ENCODE data around the gene GRB10. TPM values are rescaled to one million over a fixed set of nuclear protein-coding genes. Genes with fewer than 3 reads are reported as not detected.
A peak's percentile ranks its signal among the peaks of the same experiment; 100 is the strongest.

Gene GRB10
- total RNA-seq, 1 donor from 2014 or later, result 32.3 TPM

DNA sequence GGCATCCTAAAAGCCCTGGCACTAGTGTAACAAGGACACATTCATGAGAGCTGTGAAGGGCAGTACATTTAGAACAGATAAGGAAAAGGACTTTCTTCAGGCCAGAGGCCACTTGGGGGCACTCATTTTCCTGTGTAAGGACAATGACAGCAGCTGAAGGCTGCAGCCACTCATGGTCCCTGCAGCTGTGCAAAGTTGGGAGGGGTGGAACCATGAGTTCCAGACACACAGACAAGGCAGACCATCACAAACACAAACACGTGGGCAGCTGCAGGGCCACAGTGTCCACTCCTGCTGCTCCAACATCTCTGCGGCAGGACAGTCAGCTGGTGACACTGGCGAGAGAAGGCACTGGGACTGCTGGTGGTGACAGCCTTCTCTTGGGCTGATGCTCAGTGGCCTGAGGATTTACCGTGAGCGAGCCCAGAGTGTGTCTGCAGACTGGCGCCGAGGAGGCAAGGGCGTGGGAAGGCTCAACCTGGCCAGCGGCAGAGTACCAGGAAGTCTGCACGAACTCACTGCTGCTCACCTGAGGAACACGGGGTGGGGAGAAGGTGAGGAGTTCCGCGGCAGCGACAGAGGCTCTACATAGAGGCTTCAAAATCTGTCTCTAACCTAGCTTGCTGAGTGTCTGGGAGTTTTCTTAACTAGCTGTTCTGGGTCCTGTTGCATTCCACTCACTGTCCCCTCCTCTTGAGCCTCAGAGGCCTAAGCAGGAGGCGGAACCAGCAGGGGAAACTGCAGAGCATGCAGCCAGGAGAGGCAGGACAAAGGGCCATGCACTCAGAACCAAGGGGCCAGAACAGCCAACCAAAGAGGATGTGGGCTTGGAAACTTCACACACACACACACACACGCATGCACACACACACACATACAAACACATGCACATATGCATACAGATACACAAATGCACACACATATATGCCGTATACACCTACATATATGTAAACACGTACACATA, 141.0 kb downstream of the GRB10 start:
- DNase-seq (ENCODE audit: low read depth), result peak; percentile 93

DNA sequence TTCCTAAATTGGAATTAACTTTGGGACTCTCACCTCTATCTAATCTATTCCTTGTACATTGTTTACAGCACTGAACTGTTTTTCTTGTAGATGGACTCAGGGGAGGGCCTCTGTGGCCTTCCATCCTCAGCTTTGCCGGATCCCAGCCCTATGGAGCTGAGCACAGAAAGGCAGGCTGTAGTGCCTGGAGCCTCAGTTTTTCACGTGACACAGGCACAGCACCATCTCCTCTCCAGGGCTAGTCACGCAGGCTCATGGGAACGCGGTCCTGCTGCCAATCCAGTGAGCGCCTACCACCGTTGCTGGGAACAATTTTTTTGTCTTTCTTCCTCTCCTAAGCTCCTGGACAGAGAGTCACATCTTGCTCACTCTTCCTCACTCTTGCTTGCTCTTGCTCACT, 141.9 kb downstream of the GRB10 start:
- DNase-seq (ENCODE audit: low read depth), result no peak

DNA sequence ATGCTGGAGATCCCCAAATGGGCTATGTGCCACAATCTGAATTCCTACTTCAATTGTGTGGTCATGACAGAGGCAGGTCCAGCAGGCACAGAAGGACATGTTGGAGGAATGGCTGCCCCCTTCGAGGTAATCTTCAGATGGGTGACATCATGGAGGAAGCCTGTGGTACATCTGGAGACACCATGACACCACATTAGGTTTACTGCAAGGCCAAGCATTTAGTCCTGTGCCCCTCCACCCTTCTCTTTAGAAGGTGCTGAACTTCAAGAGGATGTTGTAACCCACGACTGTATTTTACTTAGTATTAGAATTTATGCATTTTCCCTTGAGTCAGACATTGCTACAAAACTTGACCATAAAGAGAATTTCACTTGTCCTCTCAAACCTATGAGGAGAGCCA, 142.4 kb downstream of the GRB10 start:
- no peak for DNase-seq (ENCODE audit: low read depth)

DNA sequence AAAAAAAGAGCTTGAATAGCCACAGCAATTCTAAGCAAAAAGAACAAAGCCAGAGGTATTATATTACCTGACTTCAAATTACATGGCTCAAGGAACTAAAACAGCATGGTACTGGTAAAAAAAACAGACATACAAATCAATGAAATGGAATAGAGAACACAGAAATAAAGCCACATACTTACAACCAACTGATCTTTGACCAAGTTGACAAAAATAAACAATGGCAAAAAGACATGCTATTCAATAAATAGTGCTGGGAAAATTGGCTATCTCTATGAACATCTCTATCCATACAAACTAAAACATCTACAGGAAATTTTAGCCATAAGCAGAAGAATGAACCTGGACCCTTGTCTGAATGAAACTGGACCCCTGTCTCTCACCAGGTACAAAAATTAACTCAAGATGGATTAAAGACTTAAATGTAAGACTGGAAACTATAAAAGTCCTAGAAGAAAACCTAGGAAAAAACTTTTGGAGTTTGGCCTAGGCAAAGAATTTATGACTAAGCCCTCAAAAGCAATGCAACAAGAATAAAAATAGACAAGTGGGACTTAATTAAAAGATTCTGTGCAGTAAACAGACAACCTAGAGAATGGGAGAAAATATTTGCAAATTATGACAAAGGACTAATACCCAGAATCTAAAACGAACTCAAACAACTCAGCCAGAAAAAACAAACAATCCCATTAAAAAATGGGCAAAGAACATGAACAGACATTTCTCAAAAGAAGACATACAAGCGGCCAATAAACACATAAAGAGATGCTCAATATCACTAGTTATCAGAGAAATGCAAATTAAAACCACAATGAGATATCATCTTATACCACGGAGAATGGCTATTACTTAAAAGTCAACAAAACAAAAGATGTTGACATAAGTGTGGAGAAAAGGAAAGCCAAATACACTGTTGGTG, 144.7 kb downstream of the GRB10 start:
- DNase-seq (ENCODE audit: low read depth), result no peak

DNA sequence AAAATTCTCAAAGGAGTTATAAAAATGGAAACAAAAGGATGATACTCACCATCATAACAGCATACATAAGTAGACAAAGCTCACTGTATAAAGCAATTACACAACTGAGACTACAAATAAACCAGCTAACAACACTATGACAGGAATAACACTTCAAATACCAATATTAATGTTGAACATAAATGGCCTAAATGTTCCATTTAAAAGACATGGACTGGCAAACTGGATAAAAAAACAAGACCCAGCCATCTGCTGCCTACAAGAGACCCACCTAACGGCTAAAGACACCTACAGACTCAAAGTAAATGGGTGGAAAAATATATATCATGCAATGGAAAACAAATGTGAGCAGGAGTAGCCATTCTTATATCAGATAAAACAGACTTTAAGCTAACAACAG, 148.3 kb downstream of the GRB10 start:
- DNase-seq (ENCODE audit: low read depth), result no peak

DNA sequence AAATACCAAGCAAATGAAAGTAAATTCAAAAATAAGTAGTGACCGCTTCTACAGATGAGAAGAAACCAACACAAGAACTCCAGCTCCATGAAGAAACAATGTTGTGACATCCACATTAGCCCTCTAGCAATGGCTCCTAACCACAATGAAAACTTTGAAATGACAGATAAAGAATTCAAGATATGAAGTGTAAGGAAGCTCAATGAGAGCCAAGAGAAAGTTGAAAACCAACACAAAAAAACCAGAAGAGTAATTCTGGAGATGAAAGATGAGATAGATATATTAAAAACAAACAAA, 149.3 kb downstream of the GRB10 start:
- DNase-seq (ENCODE audit: low read depth), result no peak

DNA sequence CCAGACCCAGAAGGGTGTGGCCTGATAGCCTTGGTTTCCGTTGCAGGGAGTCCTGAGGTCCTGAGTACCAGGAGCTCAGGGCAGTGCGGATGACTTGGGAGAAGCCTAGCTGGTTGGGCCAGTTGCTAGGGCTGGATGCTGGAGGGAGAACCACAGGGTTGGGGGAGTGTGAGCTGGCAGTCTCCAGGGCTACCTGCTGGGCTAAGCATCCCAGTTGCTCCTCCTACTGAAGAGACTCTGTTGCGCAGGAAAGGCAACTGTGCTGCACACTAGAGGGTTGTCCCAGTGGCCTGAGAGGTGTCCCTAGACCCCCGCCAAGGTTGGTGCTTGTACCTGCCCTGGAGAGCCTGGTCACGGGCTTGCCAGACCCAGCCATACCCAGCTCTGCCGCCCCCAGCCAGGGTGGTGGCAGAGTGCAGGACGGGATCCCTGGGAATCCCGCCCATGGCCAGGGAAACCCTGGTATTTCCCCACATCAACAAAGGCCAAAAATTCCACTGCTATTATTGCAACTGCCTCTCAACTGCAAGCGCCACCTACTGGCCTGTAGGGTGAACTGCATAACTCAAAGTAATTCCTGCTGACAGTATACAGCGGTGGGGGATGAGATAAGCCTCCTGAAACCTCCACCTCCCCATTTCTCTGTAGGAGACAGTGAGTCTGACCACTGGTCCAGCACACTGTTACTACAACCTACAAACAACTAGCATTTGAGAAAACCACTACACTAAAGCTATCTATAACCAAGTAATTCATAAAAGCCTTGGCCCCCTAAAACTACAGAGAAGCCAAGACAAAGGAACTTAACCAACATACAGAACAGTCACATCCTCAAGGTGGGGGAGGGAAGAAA, 149.9 kb downstream of the GRB10 start:
- DNase-seq (ENCODE audit: low read depth), result peak; percentile 69

DNA sequence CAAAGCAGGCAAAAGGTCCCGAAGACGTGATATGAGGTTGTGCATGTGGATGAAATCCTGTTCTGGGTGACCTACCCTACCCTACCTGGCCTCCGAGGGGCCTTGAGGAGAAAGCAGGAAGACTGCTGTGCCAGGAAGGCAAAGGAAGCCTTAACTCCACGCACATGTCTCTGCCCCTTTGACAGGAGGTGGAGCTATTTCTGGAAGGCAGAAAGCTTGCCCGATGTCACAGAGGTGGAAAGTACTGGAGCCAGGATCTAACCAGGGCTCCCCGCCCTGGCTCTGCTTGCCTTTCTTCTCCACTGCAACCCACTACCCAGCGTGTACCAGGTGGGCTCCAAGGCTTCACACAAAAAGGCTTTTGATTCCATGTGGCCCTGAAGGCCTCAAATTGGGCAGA, 151.1 kb downstream of the GRB10 start:
- DNase-seq (ENCODE audit: low read depth), result no peak

DNA sequence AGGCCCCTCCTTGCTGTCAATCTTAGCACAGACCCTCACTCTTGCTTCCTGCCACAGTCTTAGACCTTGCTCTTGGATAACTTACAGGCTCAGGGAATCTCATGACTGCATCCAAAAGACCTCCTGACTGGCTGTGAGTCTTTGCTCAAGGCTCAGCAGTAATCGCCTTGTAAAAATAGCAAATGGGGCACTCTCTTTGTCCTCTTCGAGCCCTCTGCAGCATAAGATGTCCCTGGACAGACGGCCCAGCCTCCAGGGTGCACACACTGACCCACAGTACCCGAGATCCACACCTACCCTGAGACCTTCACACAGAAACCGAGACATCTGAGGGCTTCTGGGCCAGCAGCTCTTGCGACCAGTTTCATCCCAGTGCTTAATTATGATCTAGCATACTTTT, 151.6 kb downstream of the GRB10 start:
- no peak for DNase-seq (ENCODE audit: low read depth)

DNA sequence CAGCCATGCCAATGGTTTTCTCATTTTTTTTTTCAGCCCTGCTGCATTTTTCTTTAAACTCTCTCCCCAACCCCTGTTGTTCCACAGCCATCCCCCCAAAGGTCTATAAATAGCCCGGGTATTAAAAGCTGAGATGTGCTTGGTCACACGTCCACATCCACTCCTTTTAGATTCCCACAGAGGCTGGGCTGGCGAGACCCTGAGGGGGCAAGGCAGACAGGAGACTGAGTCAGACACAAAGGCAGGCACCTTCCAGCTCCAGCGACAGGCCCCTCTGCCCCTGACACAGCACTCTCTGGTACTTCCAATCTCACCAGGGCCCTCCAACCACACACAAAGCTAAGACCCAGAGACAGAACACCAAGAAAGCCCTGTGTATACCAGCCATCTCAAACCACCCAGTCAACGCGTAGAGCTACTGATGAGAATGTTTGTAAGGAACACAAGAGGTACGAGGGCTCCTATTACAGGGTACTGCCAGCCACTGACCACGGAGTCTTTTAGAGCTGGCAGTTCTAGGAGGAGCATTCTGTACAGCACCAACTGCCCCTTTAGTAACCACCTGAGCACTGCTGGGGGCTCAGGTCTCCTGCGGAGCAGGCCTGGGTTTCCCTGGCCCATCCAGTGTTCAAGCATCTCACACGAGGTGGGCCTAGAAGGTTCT, 153.3 kb downstream of the GRB10 start:
- no peak for DNase-seq (ENCODE audit: low read depth)

DNA sequence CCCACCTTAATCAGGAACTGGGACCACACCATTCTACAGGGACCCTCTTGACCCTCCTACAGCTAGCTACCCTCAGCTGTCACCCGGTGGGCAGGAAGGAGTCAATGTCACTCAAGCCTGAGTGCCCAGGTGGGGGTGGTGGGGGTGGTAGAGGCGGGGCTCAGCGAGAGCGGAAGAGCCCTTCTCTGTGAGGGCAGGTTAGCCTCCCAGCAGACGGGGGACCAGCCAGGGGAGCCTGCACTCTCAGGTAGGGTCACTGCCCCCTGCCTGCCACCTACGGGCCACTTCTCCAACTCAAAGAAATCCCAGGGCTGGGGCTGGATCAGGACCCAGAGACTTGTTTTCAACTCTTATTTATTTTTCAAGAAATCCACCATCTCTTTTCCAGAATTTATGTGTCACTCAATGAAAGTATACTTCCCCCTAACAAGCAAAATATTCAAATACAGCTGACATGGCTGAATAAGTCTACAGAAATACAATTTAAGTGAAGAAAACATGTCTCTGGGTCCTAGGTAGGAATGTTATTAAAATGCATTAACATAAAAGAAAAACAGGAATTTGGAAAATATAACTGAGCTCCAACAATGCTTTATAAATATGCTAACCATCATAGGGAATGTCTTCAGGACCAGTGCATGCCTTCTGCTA, 154.1 kb downstream of the GRB10 start:
- DNase-seq (ENCODE audit: low read depth), result no peak

DNA sequence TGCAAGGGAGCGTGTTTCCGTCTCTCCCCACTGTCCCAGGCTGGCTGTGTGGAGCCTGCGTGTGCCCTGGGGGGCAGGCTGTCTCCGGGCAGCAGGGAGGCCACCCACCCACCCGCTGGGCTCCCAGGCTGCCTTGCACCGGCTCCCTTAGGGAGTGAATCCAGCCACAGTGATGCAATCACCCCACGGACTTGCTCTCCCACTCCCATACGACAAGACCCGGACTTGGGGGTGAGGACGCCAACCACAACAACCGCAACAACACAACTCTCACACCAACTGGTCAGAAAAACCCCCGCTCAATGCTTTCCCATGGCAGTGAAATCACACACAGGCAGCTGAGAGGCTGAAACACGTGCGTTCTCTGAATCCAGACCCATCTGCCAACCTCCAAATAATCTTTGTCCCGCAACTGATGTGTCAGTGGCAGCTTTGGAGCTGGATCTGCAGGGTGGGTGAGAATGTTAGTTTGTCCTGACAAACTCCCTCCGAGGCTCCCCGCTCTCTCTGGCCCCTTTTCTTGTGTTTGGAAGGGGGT, 154.8 kb downstream of the GRB10 start:
- DNase-seq (ENCODE audit: low read depth), result no peak

DNA sequence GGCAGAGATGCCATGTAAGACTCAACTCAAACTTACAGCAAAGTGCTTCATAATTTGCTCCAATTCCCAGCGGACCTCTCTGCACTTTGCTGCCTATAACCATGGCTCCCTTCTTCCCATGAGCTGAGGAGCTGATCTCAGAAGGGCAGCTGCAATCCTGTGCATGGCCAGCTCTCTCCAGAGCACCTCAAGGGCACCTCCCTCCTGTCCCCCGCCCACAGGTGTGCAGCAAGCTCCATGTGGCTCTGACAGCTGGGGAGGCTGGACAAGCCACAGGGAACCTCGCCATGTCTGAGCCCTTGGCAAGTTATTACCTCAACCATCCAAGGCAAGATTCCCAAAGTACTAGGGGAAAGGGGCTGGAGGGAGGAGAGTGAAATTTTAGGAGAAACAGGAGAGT, 156.4 kb downstream of the GRB10 start:
- no peak for DNase-seq (ENCODE audit: low read depth)

DNA sequence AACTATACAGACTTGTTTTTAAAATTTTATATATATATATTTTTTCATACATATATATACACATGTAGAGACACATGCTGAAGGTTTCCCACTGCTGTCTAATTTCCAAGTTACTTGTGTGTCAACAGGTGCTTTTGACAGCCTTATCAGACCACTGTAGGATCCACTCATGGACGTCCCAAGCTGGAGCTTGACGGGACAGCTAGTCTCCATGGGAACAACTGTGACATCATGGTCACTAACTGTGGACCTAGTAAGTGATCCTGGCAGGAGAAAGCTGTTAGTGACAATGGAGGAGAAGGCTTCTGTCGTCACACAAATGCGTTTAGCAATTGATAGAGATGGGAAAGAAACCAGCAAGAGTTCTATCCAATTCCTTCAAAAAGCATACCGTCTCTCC, 157.3 kb downstream of the GRB10 start:
- no peak for DNase-seq (ENCODE audit: low read depth)

DNA sequence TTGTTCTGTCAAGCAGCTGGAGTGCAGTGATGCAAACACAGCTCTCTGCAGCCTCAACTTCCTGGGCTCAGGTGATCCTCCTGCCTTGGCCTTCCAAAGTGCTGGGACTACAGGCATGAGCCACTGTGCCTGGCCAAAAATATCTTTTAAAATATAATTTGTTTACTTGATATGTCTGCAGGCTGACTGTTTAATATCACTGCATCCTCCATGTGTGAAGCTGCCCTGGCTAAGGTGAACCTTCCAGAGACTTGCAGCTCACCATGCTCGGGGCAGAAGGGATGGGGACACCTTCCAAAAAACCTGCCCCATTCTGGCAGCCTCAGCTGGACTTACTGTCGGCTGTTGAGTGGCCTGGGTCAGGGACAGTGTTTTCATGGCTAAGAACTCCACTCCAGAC, 159.9 kb downstream of the GRB10 start:
- DNase-seq (ENCODE audit: low read depth), result no peak

DNA sequence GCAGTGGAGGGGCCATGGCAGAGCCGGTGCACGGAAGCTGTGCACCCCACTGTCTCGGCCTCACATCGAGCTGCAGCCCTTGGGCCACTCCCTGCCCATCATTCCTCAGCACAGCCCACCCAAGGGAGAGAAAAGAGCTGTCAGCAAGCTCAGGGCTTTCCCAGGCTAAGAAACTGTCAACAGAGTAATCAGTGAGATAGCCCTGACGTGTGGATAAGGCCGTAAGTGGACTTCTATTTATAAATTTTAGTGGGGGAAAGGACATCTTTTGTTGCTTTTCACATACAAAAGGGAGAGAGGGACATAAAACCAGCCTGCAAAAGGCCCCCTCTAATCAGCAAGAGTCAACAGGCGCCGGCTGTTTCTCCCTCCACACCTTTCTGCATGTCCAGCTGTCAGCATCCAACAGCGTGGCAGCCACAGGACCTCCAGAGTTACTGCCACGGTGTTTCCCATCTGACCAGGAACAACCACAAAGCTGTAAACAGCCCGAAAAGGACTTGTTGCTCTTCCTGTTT, 160.7 kb downstream of the GRB10 start:
- no peak for DNase-seq (ENCODE audit: low read depth)

DNA sequence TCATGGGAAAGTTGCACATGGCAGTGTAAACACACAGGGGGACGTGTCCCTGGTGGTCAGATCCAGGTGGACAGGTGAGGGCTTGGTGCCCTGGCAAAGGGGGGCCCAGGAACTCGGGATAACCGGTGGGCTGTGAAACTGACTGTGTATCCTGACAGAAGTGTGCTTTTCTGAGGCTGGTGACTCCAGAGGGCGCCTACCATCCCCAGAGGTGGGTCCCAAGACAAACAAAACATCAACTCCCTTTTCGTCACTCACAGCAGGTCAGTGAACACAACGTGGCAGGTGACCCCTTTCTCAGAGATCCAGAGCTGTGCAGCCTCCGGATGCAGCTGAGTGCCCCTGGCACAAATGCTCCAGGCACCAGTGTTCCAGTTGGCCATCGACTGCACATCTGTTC, 161.5 kb downstream of the GRB10 start:
- no peak for DNase-seq (ENCODE audit: low read depth)

DNA sequence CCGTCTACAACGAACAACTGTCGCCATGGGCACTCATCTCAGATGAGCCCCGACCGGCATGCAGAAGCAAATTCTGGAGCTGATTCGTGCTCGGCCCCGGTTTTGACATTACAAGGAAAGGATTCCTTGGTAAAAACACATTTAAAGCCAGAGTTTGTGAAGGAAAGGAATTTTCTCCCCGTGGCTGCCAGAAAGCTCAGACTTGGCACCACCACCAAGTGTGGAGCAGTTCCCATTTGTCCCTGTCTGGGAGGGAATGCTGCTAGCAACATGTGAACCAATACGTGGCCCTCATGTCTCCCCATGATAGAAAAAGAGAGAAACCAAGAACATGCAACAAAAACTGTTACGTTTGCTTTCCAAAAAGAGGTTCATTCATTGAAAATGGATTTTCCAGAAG, 162.3 kb downstream of the GRB10 start:
- DNase-seq (ENCODE audit: low read depth), result no peak

DNA sequence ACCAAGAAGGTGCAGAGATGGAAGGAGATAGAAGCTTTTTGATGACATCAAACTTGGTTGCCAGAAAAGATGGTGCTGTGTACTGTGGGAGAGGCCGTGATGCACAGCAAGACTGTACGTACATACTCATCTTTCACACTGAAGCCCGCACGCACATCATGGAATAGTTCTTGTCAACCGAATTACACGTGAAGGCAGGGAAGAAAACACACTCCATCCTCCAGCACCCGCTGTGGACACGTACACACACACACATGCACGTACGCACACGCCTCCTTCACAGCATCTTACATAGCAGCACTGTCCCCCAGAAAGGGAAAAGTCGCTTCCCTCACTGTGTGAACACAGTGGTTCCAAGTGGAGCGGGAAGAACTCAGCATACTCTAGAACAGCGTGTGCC, 163.0 kb downstream of the GRB10 start:
- DNase-seq (ENCODE audit: low read depth), result no peak

DNA sequence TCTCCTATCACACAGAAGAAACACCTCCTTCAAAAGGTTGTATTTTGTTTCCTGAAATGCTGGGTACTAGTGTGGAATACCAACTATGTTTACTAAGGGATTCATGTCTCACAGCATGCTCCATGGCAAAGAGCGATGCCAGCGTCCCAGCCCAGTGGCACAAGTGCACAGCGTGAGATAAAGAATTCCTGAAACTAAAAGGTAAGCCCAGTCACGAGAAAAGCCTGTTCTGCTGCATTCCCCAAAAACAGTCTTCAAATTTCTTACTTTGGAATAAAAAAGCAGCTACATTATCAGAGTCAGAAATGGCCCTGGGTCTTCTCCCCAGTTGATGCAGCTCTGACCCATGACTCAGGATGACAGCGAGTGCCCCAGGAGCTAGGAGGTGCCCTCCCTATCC, 164.4 kb downstream of the GRB10 start:
- no peak for DNase-seq (ENCODE audit: low read depth)
